Gastrocnemius medialis (tissue), 4 donors: ENCODE measurements around the gene CEP78. TPM values are rescaled to one million over a fixed set of nuclear protein-coding genes. Genes with fewer than 3 reads are reported as not detected.

ENCODE experiments used
- ATAC-seq, 2 donors: fragments of 150-250 bp; one replicate each; pipeline ENCODE4 v1.9.1; 2016
- DNase-seq, 2 donors: peaks; one replicate each; pipeline ENCODE4 v3.0.0-alpha.2; 2019
- H3K27ac ChIP-seq, 4 donors: fragments of 200-600 bp; sonication (generic); 1 replicate in 1 of 4; 2 replicates in 3 of 4; pipeline ENCODE4 v1.5.1; 2016 to 2018; ENCODE audit warnings: mild to moderate bottlenecking in 2 of 4, moderate library complexity in 1 of 4
- H3K27me3 ChIP-seq, 3 donors: fragments of 200-600 bp; sonication (generic) in 2 of 3; 1 replicate in 1 of 3; 2 replicates in 2 of 3; pipeline versions ENCODE4 v1.5.1 to v1.6.0; 2016 to 2019; ENCODE audit warnings: mild to moderate bottlenecking in 1 of 3, moderate library complexity in 1 of 3
- H3K36me3 ChIP-seq, 2 donors: fragments of 200-600 bp; sonication (generic) in 1 of 2; one replicate each; pipeline ENCODE4 v1.5.1; 2017 to 2018
- H3K4me1 ChIP-seq, 2 donors: fragments of 200-600 bp; sonication (generic) in 1 of 2; one replicate each; pipeline ENCODE4 v1.5.1; 2016 to 2017; ENCODE audit warnings: mild to moderate bottlenecking in 2 of 2
- H3K4me3 ChIP-seq, 4 donors: fragments of 200-600 bp; sonication (generic) in 3 of 4; 1 replicate in 1 of 4; 2 replicates in 3 of 4; pipeline ENCODE4 v1.5.1; 2016 to 2019; ENCODE audit warnings: mild to moderate bottlenecking in 2 of 4
- H3K9me3 ChIP-seq, 3 donors: fragments of 200-600 bp; sonication (generic) in 2 of 3; 1 replicate in 1 of 3; 2 replicates in 2 of 3; pipeline ENCODE4 v1.5.1; 2016 to 2019
- CTCF ChIP-seq, 5 experiments: fragments of 450-650 bp in 3 of 5; fragments of 200-600 bp in 2 of 5; sonication (generic) in 2 of 5; IDR thresholded peaks in 4 of 5; conservative IDR thresholded peaks in 1 of 5; 1 replicate in 4 of 5; 2 replicates in 1 of 5; pipeline ENCODE4 v1.5.1; 2016 to 2019; ENCODE audit warnings: antibody characterized with exemption in 5 of 5, mild to moderate bottlenecking in 3 of 5, moderate library complexity in 3 of 5
- POLR2A ChIP-seq, 2 donors: fragments of 450-650 bp; IDR thresholded peaks; one replicate each; pipeline ENCODE4 v1.6.1; 2017; ENCODE audit warnings: antibody characterized with exemption in 2 of 2, mild to moderate bottlenecking in 2 of 2, moderate library complexity in 2 of 2
- in situ Hi-C, 4 donors: fragments of 200-750 bp; cut with MboI; loops; one replicate each; pipeline versions ENCODE4 v1.15.0 to v1.8.0; 2017; ENCODE audit warnings: low sequenced_read_pairs in 4 of 4
- intact Hi-C: fragments of 100-400 bp; cut with DNase I; formaldehyde crosslinking; loops from one replicate; pipeline ENCODE4 v1.15.1; 2023; ENCODE audit warnings: low total_unique reads
- total RNA-seq, 4 donors: library from RNA; depleted of rRNA; stranded (reverse); fragments of >200 nt; gene quantifications; one replicate each; pipeline versions ENCODE4 v1.1.0 to v1.2.3, GENCODE V29; 2016

Gene CEP78
- 1 to 10 TPM; 2.1 to 2.8 (median 2.5) TPM for total RNA-seq

- Histone ChIP-seq H3K4me1 (peaks cover 0 to 10% of the 10 kb centered on the region in 2 donors), H3K27ac (peak within 1 kb of the TSS; percentile 69 to 79 (median 72)), H3K4me3 (peak within 1 kb of the TSS; percentile 74 to 94 (median 87)), H3K36me3 (peaks cover 0 to 10% of the 10 kb centered on the region in 2 donors), H3K27me3 (no peaks in the 10 kb centered on the region), H3K9me3 (no peaks in the 10 kb centered on the region)
- TF ChIP-seq POLR2A (IDR thresholded peaks at IDR 0.05), result peak in 1 of 2 donors; percentile 26
- no peak for TF ChIP-seq CTCF (IDR thresholded peaks at IDR 0.05 in 4 of 5, conservative IDR thresholded peaks at IDR 0.05 in 1 of 5)
- intact Hi-C loops (no loop called here), in situ Hi-C loops (no loop called here)
- peak; percentile 91 to 97 for ATAC-seq
- peak; percentile 74 to 82 for DNase-seq
Measured at GRCh38 chr9:78235762-78236550, at the start of gene CEP78. Gene CEP78 (plus strand): TSS chr9:78236075. CDS start chr9:78236351, 276 bp downstream.

GRCh38 chr9:78187763-78188484 lies 48.0 kb upstream of the CEP78 start:
- Histone ChIP-seq H3K9me3 (no peaks in the 10 kb centered on the region), H3K27me3 (no peaks in the 10 kb centered on the region), H3K36me3 (no peaks in the 10 kb centered on the region), H3K27ac (no peak overlapping the region), H3K4me3 (no peak overlapping the region), H3K4me1 (no peaks in the 10 kb centered on the region)
- intact Hi-C loops (no loop called here), in situ Hi-C loops (no loop called here)
- ATAC-seq (no peak), DNase-seq (no peak)
- TF ChIP-seq POLR2A (IDR thresholded peaks at IDR 0.05) (no peak), CTCF (IDR thresholded peaks at IDR 0.05 in 4 of 5, conservative IDR thresholded peaks at IDR 0.05 in 1 of 5) (no peak)

- Histone ChIP-seq H3K27ac (no peak overlapping the region), H3K27me3 (no peaks in the 10 kb centered on the region), H3K36me3 (no peaks in the 10 kb centered on the region), H3K4me3 (no peak overlapping the region), H3K9me3 (no peaks in the 10 kb centered on the region), H3K4me1 (no peaks in the 10 kb centered on the region)
- in situ Hi-C loops (no loop called here), intact Hi-C loops (no loop called here)
- DNase-seq (no peak), ATAC-seq (no peak)
- no peak for TF ChIP-seq POLR2A (IDR thresholded peaks at IDR 0.05)
- no peak for TF ChIP-seq CTCF (IDR thresholded peaks at IDR 0.05 in 4 of 5, conservative IDR thresholded peaks at IDR 0.05 in 1 of 5)
Measured at GRCh38 chr9:78188594-78188993, 47.3 kb upstream of the CEP78 start.

- no peaks in the 10 kb centered on the region for H3K4me1 ChIP-seq
- H3K4me3 ChIP-seq, result no peak overlapping the region
- H3K36me3 ChIP-seq, result no peaks in the 10 kb centered on the region
- TF ChIP-seq POLR2A (IDR thresholded peaks at IDR 0.05), result no peak
- TF ChIP-seq CTCF (IDR thresholded peaks at IDR 0.05 in 4 of 5, conservative IDR thresholded peaks at IDR 0.05 in 1 of 5), result no peak
- in situ Hi-C loops, result no loop called here
- H3K27me3 ChIP-seq, result no peaks in the 10 kb centered on the region
- no peaks in the 10 kb centered on the region for H3K9me3 ChIP-seq
- H3K27ac ChIP-seq, result no peak overlapping the region
- ATAC-seq (no peak), DNase-seq (no peak)
- intact Hi-C loops, result no loop called here
Measured at GRCh38 chr9:78189001-78189400, 46.9 kb upstream of the CEP78 start.
